Keratinocyte (primary cell): ENCODE data around the gene CUX1. TPM values are rescaled to one million over a fixed set of nuclear protein-coding genes. Genes with fewer than 3 reads are reported as not detected.
"Not testable (repeated sequence)": the region's sequence is repeated elsewhere in the genome, so short reads cannot be mapped to it uniquely, and the experiment has no call there.

ENCODE experiments used
- DNase-seq: peaks from one replicate; pipeline ENCODE4 v3.0.0-alpha.2; 2011; ENCODE audit warnings: low read depth, missing footprints, low spot score
- FAIRE-seq: peaks from 2 replicates; lab custom pipeline; 2011; peaks lifted over from hg19 to GRCh38; lab: Jason Lieb, UNC
- H2AFZ ChIP-seq: 2 replicates; pipeline ENCODE4 v1.6.0; 2012; ENCODE audit warnings: low read length, control low read depth, inconsistent platforms; ENCODE audit not compliant: control insufficient read depth
- H3K27ac ChIP-seq: 2 replicates; pipeline ENCODE4 v1.5.1; 2011; ENCODE audit warnings: low read length; ENCODE audit not compliant: control insufficient read depth, insufficient read depth
- H3K27me3 ChIP-seq: 3 replicates; pipeline ENCODE4 v1.6.0; 2011; ENCODE audit warnings: low read length; ENCODE audit not compliant: control insufficient read depth, insufficient read depth; ENCODE audit errors: extremely low read depth
- H3K36me3 ChIP-seq, 2 experiments: 2 replicates in 1 of 2; 3 replicates in 1 of 2; pipeline ENCODE4 v1.5.1; 2011; ENCODE audit warnings: low read length in 2 of 2, mild to moderate bottlenecking in 1 of 2; ENCODE audit not compliant: control insufficient read depth in 2 of 2, insufficient read depth in 2 of 2; ENCODE audit errors: extremely low read depth in 1 of 2
- H3K4me1 ChIP-seq: 3 replicates; pipeline ENCODE4 v1.5.1; 2011; ENCODE audit warnings: low read length; ENCODE audit not compliant: control insufficient read depth, insufficient read depth; ENCODE audit errors: extremely low read depth
- H3K4me2 ChIP-seq: 3 replicates; pipeline ENCODE4 v1.6.0; 2011; ENCODE audit warnings: low read depth, low read length; ENCODE audit not compliant: control insufficient read depth, insufficient read depth; ENCODE audit errors: extremely low read depth
- H3K4me3 ChIP-seq, 3 experiments: fragments of 200-600 bp in 1 of 3; sonication (generic) in 1 of 3; 2 replicates in 2 of 3; 3 replicates in 1 of 3; pipeline ENCODE4 v1.5.1; 2011 to 2016; ENCODE audit warnings: low read length in 3 of 3, mild to moderate bottlenecking in 3 of 3, control low read depth in 2 of 3, inconsistent platforms in 1 of 3, low read depth in 1 of 3, mixed read lengths in 1 of 3, mixed run types in 1 of 3, moderate library complexity in 1 of 3; ENCODE audit not compliant: control insufficient read depth in 2 of 3, insufficient read depth in 2 of 3; ENCODE audit errors: extremely low read depth in 1 of 3
- H3K79me2 ChIP-seq: 2 replicates; pipeline ENCODE4 v1.6.0; 2012; ENCODE audit warnings: low read length; ENCODE audit not compliant: control insufficient read depth, insufficient read depth
- H3K9ac ChIP-seq: 3 replicates; pipeline ENCODE4 v1.6.0; 2011; ENCODE audit warnings: low read length; ENCODE audit not compliant: control insufficient read depth, insufficient read depth; ENCODE audit errors: extremely low read depth
- H3K9me1 ChIP-seq: 3 replicates; pipeline ENCODE4 v1.6.0; 2011; ENCODE audit warnings: low read length; ENCODE audit not compliant: control insufficient read depth, insufficient read depth; ENCODE audit errors: extremely low read depth
- H3K9me3 ChIP-seq: 2 replicates; pipeline ENCODE4 v1.5.1; 2012; ENCODE audit warnings: low read depth, low read length; ENCODE audit not compliant: control insufficient read depth
- H4K20me1 ChIP-seq: 3 replicates; pipeline ENCODE4 v1.6.0; 2011; ENCODE audit warnings: low read length; ENCODE audit not compliant: control insufficient read depth, insufficient read depth; ENCODE audit errors: extremely low read depth
- EZH2 ChIP-seq: IDR thresholded peaks from one replicate; pipeline ENCODE4 v1.6.1; 2012; ENCODE audit warnings: inconsistent platforms, mild to moderate bottlenecking, low read length, moderate library complexity
- dilution Hi-C: fragments of 300-500 bp; cut with MboI; formaldehyde crosslinking; loops from one replicate; pipeline ENCODE4 v1.7.0; 2020; ENCODE audit warnings: low sequenced_read_pairs; ENCODE audit not compliant: extremely low pct_ligation_motif_present
- polyA plus RNA-seq, 5 experiments: library from polyadenylated mRNA; depleted of rRNA in 3 of 5; stranded (reverse) in 3 of 5; stranded (forward) in 1 of 5; unstranded in 1 of 5; fragments of >200 nt; gene quantifications; 1 replicate in 1 of 5; 2 replicates in 3 of 5; 3 replicates in 1 of 5; pipeline versions ENCODE4 v1.2.1 to v1.2.3, GENCODE V29; 2011 to 2012; ENCODE audit warnings: missing spikeins in 2 of 5, low read depth in 1 of 5, low replicate concordance in 1 of 5
- TF ChIP-seq, protein P1 (sequence below), 3 experiments: IDR thresholded peaks in 1 of 3; conservative IDR thresholded peaks in 1 of 3; optimal IDR thresholded peaks in 1 of 3; 2 replicates in 2 of 3; 3 replicates in 1 of 3; pipeline versions ENCODE3 to v1.5.1; 2011; ENCODE audit warnings: low read length in 3 of 3, mild to moderate bottlenecking in 3 of 3, moderate library complexity in 2 of 3, control low read depth in 1 of 3, inconsistent platforms in 1 of 3; ENCODE audit not compliant: insufficient read depth in 2 of 3; ENCODE audit errors: extremely low read depth in 1 of 3

CUX1 gene
- polyA plus RNA-seq, 1 donor (not counting 4 experiments of a cell fraction or from before 2014, with no cell fraction given): 18.3 TPM

DNA sequence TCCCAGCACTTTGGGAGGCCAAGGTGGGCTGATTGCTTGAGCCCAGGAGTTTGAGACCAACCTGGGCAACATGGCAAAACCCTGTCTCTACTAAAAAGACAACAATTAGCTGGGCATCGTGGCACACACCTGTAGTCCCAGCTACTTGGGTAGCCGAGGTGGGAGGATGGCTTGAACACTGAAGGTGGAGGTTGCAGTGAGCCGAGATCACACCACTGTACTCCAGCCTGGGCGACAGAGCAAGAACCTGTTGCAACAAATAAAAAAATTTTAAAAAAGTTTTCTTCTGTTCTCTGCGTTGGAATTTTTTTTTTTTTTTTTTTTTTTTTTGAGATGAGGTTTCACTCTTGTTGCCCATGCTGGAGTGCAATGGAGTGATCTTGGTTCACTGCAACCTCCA, 34.9 kb downstream of the CUX1 start:
- H3K9me3 ChIP-seq, H3K9me1 ChIP-seq, DNase-seq, H3K9ac ChIP-seq, H3K27ac ChIP-seq, H3K27me3 ChIP-seq, FAIRE-seq, H3K36me3 ChIP-seq, dilution Hi-C loops, H2AFZ ChIP-seq, H3K4me2 ChIP-seq, H3K4me3 ChIP-seq, H4K20me1 ChIP-seq, H3K4me1 ChIP-seq: not testable (repeated sequence)
- H3K79me2 ChIP-seq: peaks cover 38% of the 10 kb centered on the region

DNA sequence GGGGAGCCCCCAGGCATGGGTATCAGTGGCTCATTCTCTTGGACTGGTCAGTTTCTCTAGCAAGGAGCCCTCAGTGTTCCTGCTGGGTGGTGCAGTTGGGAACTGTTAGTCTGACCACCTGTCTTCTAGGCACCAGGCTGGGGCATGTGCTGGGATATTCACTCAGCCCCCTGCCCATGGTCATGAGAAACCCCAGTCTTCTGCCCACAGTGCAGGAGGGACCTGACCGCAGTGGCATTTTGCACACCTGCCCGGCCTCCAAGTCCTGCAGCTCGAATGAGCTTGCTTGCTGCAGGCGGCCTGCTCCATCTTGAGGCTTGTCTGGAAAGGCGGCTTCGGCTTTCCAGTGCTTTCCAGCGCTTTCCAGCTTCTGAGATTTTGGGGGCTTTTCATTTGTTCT, 36.3 kb downstream of the CUX1 start:
- H3K36me3 ChIP-seq: no peaks in the 10 kb centered on the region
- H3K9ac ChIP-seq: no peak overlapping the region
- dilution Hi-C loops: no loop called here
- H4K20me1 ChIP-seq: peaks cover 9% of the 10 kb centered on the region
- H2AFZ ChIP-seq: no peak overlapping the region
- H3K4me1 ChIP-seq: peaks cover 3% of the 10 kb centered on the region
- FAIRE-seq: no peak
- H3K4me2 ChIP-seq: no peak overlapping the region
- no peaks in the 10 kb centered on the region for H3K27me3 ChIP-seq
- TF ChIP-seq EZH2: no peak
- TF ChIP-seq, protein P1, sequence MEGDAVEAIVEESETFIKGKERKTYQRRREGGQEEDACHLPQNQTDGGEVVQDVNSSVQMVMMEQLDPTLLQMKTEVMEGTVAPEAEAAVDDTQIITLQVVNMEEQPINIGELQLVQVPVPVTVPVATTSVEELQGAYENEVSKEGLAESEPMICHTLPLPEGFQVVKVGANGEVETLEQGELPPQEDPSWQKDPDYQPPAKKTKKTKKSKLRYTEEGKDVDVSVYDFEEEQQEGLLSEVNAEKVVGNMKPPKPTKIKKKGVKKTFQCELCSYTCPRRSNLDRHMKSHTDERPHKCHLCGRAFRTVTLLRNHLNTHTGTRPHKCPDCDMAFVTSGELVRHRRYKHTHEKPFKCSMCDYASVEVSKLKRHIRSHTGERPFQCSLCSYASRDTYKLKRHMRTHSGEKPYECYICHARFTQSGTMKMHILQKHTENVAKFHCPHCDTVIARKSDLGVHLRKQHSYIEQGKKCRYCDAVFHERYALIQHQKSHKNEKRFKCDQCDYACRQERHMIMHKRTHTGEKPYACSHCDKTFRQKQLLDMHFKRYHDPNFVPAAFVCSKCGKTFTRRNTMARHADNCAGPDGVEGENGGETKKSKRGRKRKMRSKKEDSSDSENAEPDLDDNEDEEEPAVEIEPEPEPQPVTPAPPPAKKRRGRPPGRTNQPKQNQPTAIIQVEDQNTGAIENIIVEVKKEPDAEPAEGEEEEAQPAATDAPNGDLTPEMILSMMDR (optimal IDR thresholded peaks at IDR 0.05 in 1 of 3, IDR thresholded peaks at IDR 0.05 in 1 of 3, conservative IDR thresholded peaks at IDR 0.05 in 1 of 3; ENCODE audit: extremely low read depth in 1 of 3, insufficient read depth in 2 of 3, low read length in 3 of 3): no peak
- H3K9me3 ChIP-seq: no peaks in the 10 kb centered on the region
- H3K9me1 ChIP-seq: no peaks in the 10 kb centered on the region
- H3K27ac ChIP-seq: no peak overlapping the region
- no peak overlapping the region for H3K4me3 ChIP-seq
- peaks cover 40% of the 10 kb centered on the region for H3K79me2 ChIP-seq
- DNase-seq: no peak
